ENCODE measurements around the gene GNB1.

The GNB1 gene

DNA sequence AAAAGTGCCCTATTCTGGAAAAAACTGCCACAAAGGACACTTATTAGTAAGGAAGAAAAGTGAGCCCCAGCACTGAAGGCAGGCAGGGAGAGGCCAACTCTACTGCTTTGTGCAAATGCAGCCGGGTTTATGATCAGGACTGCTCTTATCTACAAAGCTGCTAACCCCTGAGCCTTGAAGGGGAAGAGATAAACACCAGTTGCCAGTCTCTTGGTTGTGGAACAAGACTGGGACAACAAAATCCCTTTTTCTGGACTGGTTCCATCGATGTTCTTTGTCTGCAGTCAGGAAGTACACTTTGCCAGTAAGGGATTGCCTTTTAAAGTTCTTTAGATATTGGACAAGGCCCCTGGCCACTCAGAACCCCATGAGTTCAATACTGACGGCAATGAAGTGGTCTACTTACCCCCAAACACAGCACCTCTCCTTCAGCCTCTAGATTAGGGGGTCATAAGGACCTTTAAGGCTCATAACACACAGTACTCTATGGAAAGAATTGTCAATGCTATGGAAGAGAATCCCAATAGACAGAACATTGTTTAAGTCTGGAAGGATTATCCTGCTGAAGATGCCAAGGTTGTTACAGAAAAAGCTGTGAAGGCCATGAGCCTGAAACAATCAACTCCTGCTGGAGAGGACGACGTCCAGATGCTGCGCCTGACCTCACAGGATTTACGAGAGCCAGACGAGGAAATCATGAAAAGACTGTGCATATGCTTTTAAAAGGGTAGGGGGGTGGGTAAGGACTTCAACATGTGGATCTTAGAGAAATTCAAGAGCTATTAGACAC lies 43.6 kb downstream of the GNB1 start:
- peak; percentile 59 for DNase-seq
- no peak overlapping the region for H3K9ac ChIP-seq (ENCODE audit: low read length)
- H4K5ac ChIP-seq (ENCODE audit: low read length): no peak overlapping the region
- H2BK120ac ChIP-seq (ENCODE audit: low read depth, low read length): no peak overlapping the region
- no peak overlapping the region for H2BK15ac ChIP-seq (replicated peaks; ENCODE audit: low read depth)
- peaks cover 82% of the 10 kb centered on the region for H3K79me2 ChIP-seq (ENCODE audit: control insufficient read depth, insufficient read depth, low read length)
- H3K27me3 ChIP-seq (ENCODE audit: insufficient read depth, low read length, poor library complexity): no peaks in the 10 kb centered on the region
- H3K36me3 ChIP-seq (ENCODE audit: control insufficient read depth, insufficient read depth, low read length): no peaks in the 10 kb centered on the region
- no peak overlapping the region for H2BK5ac ChIP-seq (ENCODE audit: low read length)
- no peak overlapping the region for H3K56ac ChIP-seq (ENCODE audit: low read length)
- H3K27ac ChIP-seq (ENCODE audit: low read depth, low read length): peak overlapping the region; percentile 45
- H3K4me3 ChIP-seq (ENCODE audit: low read length): no peak overlapping the region
- H2AK5ac ChIP-seq (ENCODE audit: low read length): no peak overlapping the region
- H3K79me1 ChIP-seq (ENCODE audit: low read length): peaks cover 14% of the 10 kb centered on the region
- no peak overlapping the region for H3K18ac ChIP-seq (ENCODE audit: low read length)
- no peak overlapping the region for H3K4me2 ChIP-seq (ENCODE audit: low read length)
- no CpG with 5 or more reads among the region's 8 CpGs for WGBS (ENCODE audit: extremely low coverage, insufficient coverage, low lambda C conversion rate)
- no peak overlapping the region for H3K4ac ChIP-seq (ENCODE audit: low read depth, low read length)
- H4K8ac ChIP-seq (ENCODE audit: low read depth, low read length): no peak overlapping the region
- H3K23ac ChIP-seq (ENCODE audit: low read length): no peak overlapping the region
- no peaks in the 10 kb centered on the region for H3K4me1 ChIP-seq (ENCODE audit: control insufficient read depth, low read depth, low read length)

DNA sequence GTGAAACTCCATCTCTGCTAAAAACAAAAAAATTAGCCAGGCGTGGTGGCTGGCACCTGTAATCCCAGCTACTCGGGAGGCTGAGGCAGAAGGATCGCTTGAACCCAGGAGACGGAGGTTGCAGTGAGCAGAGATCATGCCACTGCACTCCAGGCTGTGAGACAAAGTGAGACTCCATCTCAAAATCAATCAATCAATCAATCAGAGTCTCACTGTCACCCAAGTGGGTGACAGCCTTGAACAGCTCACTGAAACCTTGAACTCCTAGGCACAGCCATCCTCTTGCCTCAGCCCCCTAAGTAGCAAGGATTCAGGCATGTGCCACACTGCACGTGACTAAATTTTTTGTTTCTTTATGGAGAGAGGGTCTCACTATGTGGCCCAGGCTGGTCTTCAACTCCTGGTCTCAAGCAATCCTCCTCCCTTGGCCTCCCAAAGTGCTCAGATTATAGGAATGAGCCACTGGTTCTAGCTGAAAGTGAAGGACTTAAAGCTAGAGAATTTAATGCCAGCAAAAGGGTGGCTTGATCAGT lies 44.4 kb downstream of the GNB1 start:
- no peak overlapping the region for H2BK15ac ChIP-seq (replicated peaks; ENCODE audit: low read depth)
- H3K27me3 ChIP-seq (ENCODE audit: insufficient read depth, low read length, poor library complexity): no peaks in the 10 kb centered on the region
- H4K8ac ChIP-seq (ENCODE audit: low read depth, low read length): no peak overlapping the region
- no peak overlapping the region for H3K23ac ChIP-seq (ENCODE audit: low read length)
- H3K79me1 ChIP-seq (ENCODE audit: low read length): peaks cover 14% of the 10 kb centered on the region
- WGBS (ENCODE audit: extremely low coverage, insufficient coverage, low lambda C conversion rate): no CpG with 5 or more reads among the region's 5 CpGs
- no peak overlapping the region for H2BK5ac ChIP-seq (ENCODE audit: low read length)
- no peaks in the 10 kb centered on the region for H3K4me1 ChIP-seq (ENCODE audit: control insufficient read depth, low read depth, low read length)
- no peak overlapping the region for H3K27ac ChIP-seq (ENCODE audit: low read depth, low read length)
- no peak overlapping the region for H3K4ac ChIP-seq (ENCODE audit: low read depth, low read length)
- no peak for DNase-seq
- H3K4me3 ChIP-seq (ENCODE audit: low read length): no peak overlapping the region
- no peak overlapping the region for H4K5ac ChIP-seq (ENCODE audit: low read length)
- H3K4me2 ChIP-seq (ENCODE audit: low read length): no peak overlapping the region
- H3K36me3 ChIP-seq (ENCODE audit: control insufficient read depth, insufficient read depth, low read length): no peaks in the 10 kb centered on the region
- H3K18ac ChIP-seq (ENCODE audit: low read length): no peak overlapping the region
- H3K79me2 ChIP-seq (ENCODE audit: control insufficient read depth, insufficient read depth, low read length): peaks cover 81% of the 10 kb centered on the region
- H2BK120ac ChIP-seq (ENCODE audit: low read depth, low read length): no peak overlapping the region
- H3K56ac ChIP-seq (ENCODE audit: low read length): no peak overlapping the region
- H3K9ac ChIP-seq (ENCODE audit: low read length): no peak overlapping the region
- H2AK5ac ChIP-seq (ENCODE audit: low read length): no peak overlapping the region

DNA sequence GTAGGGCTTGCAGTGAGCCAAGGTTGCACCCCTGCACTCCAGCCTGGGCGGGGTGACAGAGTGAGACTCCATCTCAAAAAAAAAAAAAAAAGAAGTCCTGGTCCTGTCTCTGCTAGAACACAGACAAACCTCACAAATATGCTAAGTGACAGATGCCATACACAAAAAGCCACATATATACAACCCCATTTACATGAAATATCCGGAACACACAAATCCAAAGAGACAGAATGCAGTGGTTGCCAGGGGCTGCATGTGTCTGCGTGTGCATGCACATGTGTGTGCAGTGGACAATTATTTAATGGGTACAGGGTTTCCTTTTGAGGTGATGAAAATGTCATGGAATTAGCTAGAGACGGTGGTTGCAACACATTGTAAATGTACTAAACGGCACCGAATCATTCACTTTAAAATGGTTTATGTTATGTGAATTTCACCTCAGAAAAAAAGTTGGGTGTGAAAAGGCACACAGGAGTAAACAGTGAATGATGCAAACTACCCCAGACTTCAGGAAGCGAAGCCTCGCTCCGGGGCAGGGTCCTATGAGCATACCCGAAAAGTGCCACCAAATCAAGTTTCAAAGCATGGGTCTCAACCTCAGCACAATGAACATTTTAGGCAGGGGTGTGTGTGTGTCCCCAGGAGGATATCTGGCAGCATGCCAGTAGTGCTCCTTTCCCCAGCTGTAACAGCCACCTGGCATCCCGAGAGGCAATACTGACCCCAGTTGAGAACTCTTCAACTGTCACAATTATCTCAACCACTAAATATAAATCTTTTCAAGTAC lies 48.3 kb downstream of the GNB1 start:
- no peak overlapping the region for H2AK5ac ChIP-seq (ENCODE audit: low read length)
- no peak overlapping the region for H2BK5ac ChIP-seq (ENCODE audit: low read length)
- H4K5ac ChIP-seq (ENCODE audit: low read length): no peak overlapping the region
- H3K36me3 ChIP-seq (ENCODE audit: control insufficient read depth, insufficient read depth, low read length): no peaks in the 10 kb centered on the region
- H3K4ac ChIP-seq (ENCODE audit: low read depth, low read length): no peak overlapping the region
- no peak overlapping the region for H2BK120ac ChIP-seq (ENCODE audit: low read depth, low read length)
- no peak overlapping the region for H3K56ac ChIP-seq (ENCODE audit: low read length)
- H3K23ac ChIP-seq (ENCODE audit: low read length): no peak overlapping the region
- WGBS (ENCODE audit: extremely low coverage, insufficient coverage, low lambda C conversion rate): no CpG with 5 or more reads among the region's 11 CpGs
- no peak for DNase-seq
- no peak overlapping the region for H3K4me2 ChIP-seq (ENCODE audit: low read length)
- no peak overlapping the region for H2BK15ac ChIP-seq (replicated peaks; ENCODE audit: low read depth)
- H3K18ac ChIP-seq (ENCODE audit: low read length): no peak overlapping the region
- H3K79me1 ChIP-seq (ENCODE audit: low read length): peaks cover 14% of the 10 kb centered on the region
- H4K8ac ChIP-seq (ENCODE audit: low read depth, low read length): no peak overlapping the region
- peaks cover 78% of the 10 kb centered on the region for H3K79me2 ChIP-seq (ENCODE audit: control insufficient read depth, insufficient read depth, low read length)
- H3K4me3 ChIP-seq (ENCODE audit: low read length): no peak overlapping the region
- H3K4me1 ChIP-seq (ENCODE audit: control insufficient read depth, low read depth, low read length): no peaks in the 10 kb centered on the region
- H3K27me3 ChIP-seq (ENCODE audit: insufficient read depth, low read length, poor library complexity): no peaks in the 10 kb centered on the region
- no peak overlapping the region for H3K9ac ChIP-seq (ENCODE audit: low read length)
- no peak overlapping the region for H3K27ac ChIP-seq (ENCODE audit: low read depth, low read length)

DNA sequence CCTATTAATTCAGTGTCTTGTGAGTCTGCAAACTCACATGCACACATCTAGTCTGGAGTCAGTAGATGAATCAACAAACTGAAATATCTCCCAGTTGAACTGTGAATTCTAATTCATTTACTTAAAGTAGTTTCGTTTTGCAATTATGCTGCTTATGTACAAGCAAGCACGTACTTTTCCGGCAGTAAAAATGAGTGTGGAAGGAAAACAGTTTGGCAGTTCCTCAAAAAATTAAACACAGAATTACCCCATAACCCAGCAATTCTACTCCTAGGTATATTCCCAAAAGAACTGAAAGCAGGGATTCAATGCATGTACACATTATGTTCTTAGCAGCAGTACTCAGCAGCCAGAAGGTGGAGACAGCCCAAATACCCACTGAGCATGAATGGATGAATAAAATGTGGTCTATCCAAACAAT lies 49.3 kb downstream of the GNB1 start:
- H3K4me2 ChIP-seq (ENCODE audit: low read length): no peak overlapping the region
- peaks cover 14% of the 10 kb centered on the region for H3K79me1 ChIP-seq (ENCODE audit: low read length)
- no peak overlapping the region for H3K18ac ChIP-seq (ENCODE audit: low read length)
- H2BK15ac ChIP-seq (replicated peaks; ENCODE audit: low read depth): no peak overlapping the region
- H3K27me3 ChIP-seq (ENCODE audit: insufficient read depth, low read length, poor library complexity): no peaks in the 10 kb centered on the region
- H4K5ac ChIP-seq (ENCODE audit: low read length): no peak overlapping the region
- H3K27ac ChIP-seq (ENCODE audit: low read depth, low read length): no peak overlapping the region
- H3K9ac ChIP-seq (ENCODE audit: low read length): no peak overlapping the region
- no peak overlapping the region for H3K4me3 ChIP-seq (ENCODE audit: low read length)
- no CpG with 5 or more reads among the region's 3 CpGs for WGBS (ENCODE audit: extremely low coverage, insufficient coverage, low lambda C conversion rate)
- no peak overlapping the region for H2BK120ac ChIP-seq (ENCODE audit: low read depth, low read length)
- no peaks in the 10 kb centered on the region for H3K4me1 ChIP-seq (ENCODE audit: control insufficient read depth, low read depth, low read length)
- H4K8ac ChIP-seq (ENCODE audit: low read depth, low read length): no peak overlapping the region
- H3K23ac ChIP-seq (ENCODE audit: low read length): no peak overlapping the region
- H3K79me2 ChIP-seq (ENCODE audit: control insufficient read depth, insufficient read depth, low read length): peaks cover 70% of the 10 kb centered on the region
- no peak overlapping the region for H3K4ac ChIP-seq (ENCODE audit: low read depth, low read length)
- no peak overlapping the region for H3K56ac ChIP-seq (ENCODE audit: low read length)
- no peak overlapping the region for H2BK5ac ChIP-seq (ENCODE audit: low read length)
- H2AK5ac ChIP-seq (ENCODE audit: low read length): no peak overlapping the region
- DNase-seq: no peak
- H3K36me3 ChIP-seq (ENCODE audit: control insufficient read depth, insufficient read depth, low read length): no peaks in the 10 kb centered on the region

DNA sequence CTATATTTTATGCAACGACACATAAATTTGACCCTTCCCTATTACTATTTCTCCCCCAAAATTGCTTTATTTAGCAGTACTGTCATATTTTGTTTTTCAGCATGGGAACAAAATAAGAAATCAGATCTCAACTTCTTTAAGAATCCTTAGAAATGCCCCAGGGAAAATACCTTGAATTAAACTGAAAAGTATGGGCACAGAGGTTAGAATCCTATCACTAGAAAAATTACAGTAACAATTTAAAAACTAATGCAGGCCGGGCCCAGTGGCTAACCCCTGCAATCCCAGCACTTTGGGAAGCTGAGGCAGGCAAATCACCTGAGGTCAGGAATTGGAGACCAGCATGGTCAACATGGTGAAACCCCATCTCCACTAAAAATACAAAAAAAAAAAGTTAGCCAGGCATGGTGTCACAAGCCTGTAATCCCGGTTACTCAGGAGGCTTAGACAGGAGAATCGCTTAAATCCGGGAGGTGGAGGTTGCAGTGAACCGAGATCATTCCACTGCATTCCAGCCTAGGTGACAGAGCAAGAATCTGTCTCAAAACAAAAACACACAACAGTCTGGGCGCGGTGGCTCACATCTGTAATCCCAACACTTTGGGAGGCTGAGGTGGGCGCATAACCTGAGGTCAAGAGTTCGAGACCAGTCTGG lies 51.4 kb downstream of the GNB1 start:
- WGBS (ENCODE audit: extremely low coverage, insufficient coverage, low lambda C conversion rate): no CpG with 5 or more reads among the region's 10 CpGs
- no peak overlapping the region for H3K4me2 ChIP-seq (ENCODE audit: low read length)
- no peaks in the 10 kb centered on the region for H3K36me3 ChIP-seq (ENCODE audit: control insufficient read depth, insufficient read depth, low read length)
- H3K27me3 ChIP-seq (ENCODE audit: insufficient read depth, low read length, poor library complexity): no peaks in the 10 kb centered on the region
- no peak overlapping the region for H3K56ac ChIP-seq (ENCODE audit: low read length)
- no peak overlapping the region for H4K8ac ChIP-seq (ENCODE audit: low read depth, low read length)
- H2BK120ac ChIP-seq (ENCODE audit: low read depth, low read length): no peak overlapping the region
- H4K5ac ChIP-seq (ENCODE audit: low read length): no peak overlapping the region
- no peak overlapping the region for H3K23ac ChIP-seq (ENCODE audit: low read length)
- H3K18ac ChIP-seq (ENCODE audit: low read length): no peak overlapping the region
- H3K4me3 ChIP-seq (ENCODE audit: low read length): no peak overlapping the region
- H2BK15ac ChIP-seq (replicated peaks; ENCODE audit: low read depth): no peak overlapping the region
- no peak overlapping the region for H3K4ac ChIP-seq (ENCODE audit: low read depth, low read length)
- H2BK5ac ChIP-seq (ENCODE audit: low read length): no peak overlapping the region
- peak; percentile 32 for DNase-seq
- H3K4me1 ChIP-seq (ENCODE audit: control insufficient read depth, low read depth, low read length): no peaks in the 10 kb centered on the region
- H3K9ac ChIP-seq (ENCODE audit: low read length): no peak overlapping the region
- H3K27ac ChIP-seq (ENCODE audit: low read depth, low read length): no peak overlapping the region
- H3K79me1 ChIP-seq (ENCODE audit: low read length): peaks cover 18% of the 10 kb centered on the region
- no peak overlapping the region for H2AK5ac ChIP-seq (ENCODE audit: low read length)
- H3K79me2 ChIP-seq (ENCODE audit: control insufficient read depth, insufficient read depth, low read length): peaks cover 63% of the 10 kb centered on the region
